AML-193 (cell line): ENCODE results near the gene GOSR1.
"Not testable (repeated sequence)": the region's sequence is repeated elsewhere in the genome, so short reads cannot be mapped to it uniquely, and the experiment has no call there.

Source experiments
- DNase-seq, 2 experiments: peaks; one replicate each; lab custom pipeline; 2025; lab: John Stamatoyannopoulos, UW

GOSR1 gene

DNA sequence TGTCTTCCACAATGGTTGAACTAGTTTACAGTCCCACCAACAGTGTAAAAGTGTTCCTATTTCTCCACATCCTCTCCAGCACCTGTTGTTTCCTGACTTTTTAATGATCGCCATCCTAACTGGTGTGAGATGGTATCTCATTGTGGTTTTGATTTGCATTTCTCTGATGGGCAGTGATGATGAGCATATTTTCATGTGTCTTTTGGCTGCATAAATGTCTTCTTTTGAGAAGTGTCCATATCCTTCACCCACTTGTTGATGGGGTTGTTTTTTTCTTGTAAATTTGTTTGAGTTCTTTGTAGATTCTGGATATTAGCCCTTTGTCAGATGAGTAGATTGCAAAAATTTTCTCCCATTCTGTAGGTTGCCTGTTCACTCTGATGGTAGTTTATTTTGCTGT, 84.6 kb downstream of the GOSR1 start:
- DNase-seq, result not testable (repeated sequence)

DNA sequence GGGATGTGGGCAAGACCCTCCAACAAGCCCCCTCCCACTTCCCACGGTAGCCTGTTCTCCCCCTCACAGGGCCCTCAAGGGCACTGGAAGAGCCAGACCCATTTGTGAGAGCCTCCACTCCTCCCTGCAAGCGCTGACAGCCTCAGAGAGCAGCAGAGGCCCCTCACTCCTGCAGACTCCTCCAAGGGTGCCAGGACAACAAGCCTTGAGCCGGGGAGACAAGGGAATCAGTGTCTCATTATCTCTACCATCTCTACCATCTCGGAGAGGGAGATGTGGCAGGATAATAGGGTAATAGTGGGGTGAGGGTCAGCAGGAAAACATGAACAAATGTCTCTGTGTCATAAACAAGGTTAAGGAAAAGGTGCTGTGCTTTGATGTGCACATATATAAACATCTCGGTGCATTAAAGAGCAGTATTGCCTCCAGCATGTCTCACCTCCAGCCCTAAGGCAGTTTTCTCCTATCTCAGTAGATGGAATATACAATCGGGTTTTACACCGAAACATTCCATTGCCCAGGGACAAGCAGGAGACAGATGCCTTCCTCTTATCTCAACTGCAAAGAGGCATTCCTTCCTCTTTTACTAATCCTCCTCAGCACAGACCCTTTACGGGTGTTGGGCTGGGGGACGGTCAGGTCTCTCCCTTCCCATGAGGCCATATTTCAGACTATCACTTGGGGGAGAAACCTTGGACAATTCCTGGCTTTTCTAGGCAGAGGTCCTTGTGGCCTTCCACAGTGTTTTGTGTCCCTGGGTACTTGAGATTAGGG, 86.1 kb downstream of the GOSR1 start:
- not testable (repeated sequence) for DNase-seq

DNA sequence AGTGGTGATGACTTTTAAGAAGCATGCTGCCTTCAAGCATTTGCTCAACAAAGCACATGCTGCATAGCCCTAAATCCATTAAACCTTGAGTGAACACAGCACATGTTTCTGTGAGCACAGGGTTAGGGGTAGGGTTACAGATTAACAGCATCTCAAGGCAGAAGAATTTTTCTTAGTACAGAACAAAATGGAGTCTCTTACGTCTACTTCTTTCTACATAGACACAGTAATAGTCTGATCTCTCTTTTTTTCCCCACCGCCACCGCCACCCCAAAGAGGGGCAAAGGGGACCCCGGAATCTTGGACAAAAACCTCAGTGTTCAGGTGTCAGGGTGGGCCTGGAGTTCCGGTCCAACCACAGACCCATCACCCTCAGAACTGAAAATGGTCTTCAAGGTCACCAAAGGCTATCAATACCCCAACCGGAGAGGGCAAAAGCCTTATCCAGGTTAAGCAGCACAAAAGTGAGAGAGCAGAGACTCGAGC, 86.7 kb downstream of the GOSR1 start:
- not testable (repeated sequence) for DNase-seq

DNA sequence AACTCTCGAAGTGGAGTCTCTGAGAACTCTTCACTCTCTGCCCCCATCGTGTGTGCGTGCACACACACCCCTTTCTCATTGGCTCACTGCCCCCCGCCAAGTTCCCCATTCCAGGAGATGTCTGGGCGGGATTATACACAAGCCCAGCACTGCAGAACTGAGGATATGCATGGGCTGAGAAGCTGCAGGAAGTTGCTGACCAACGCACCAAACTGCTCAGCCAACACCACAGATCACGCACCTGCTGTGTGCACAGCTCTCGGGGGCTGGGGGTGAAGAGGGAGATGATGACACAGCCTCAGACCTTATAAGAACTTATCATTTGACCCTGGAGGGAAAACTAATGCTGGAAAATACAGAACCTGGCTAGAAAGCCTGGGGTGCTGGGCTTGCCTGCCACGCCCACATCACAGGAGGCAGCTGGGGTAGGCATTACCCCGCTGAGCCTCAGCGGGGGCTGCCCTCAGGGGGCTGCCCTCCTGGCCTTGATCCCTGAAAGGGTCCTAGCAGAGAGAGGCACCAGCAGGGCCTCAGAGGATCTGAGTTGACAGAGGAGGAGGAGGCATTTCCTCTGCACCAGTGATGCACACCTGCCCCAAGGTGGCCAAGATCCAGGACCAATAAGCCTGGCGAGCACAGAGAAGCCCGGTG, 87.3 kb downstream of the GOSR1 start:
- DNase-seq, result peak; percentile 59 to 69

DNA sequence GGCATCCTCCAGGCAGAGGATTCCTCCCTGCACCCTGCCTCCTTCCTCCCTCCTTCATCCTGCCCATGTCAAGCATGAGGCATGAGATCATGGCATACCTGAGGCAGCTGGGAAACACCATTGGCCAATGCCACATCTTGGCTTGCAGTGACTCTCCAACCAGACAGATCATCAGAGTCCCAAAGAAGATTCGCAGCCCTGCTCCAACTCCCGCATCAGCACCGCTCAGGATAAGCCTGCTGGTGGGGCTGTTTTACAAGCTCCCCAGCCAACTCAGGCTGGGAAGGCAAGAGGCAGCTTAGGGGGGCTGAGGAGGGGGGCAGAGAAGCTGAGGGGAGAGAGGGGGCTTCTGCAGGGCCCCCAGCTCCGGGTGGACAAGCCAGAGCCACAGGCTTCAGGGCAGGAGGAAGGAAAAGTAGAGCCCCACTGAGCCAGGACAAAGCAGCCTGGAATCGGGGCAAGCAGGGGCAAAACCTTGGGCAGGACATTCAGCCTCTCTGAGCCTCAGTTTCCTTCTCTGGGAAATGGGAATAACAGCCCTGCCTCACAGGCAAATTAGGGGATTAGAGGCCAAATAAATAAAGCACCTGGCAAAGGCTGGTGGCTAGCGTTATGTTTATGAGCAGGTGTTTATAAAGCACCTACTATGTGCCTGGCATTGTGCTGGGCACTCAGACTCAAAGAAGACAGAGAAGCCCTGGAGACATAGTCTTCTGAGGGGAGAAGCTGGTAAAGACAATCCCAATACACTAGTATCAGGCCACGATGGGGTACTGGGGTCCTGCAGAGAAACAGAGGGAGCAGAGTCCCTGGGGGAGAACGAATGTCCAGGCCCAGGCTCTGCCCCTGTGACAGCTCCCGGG, 88.1 kb downstream of the GOSR1 start:
- no peak for DNase-seq

DNA sequence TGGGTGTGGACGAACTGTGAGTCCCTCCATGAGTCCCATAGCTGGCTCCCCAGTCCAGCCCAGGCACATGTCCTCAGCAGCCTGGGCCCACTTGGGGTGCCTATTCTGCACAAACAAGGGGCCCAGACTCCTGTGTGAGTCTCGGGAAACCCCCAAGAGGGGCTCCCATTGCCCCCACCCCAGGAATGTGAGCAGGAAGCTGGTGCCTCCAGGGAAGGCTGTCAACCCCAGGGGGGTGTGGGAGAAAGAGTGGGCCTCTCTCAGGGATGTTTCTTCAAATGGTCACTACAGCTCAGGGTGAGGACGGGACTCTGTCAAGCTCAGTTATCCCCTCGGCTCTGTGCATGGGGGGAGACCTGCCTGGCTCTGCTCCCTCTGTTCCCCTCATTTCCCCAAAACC, 88.9 kb downstream of the GOSR1 start:
- DNase-seq, result not testable (repeated sequence)

DNA sequence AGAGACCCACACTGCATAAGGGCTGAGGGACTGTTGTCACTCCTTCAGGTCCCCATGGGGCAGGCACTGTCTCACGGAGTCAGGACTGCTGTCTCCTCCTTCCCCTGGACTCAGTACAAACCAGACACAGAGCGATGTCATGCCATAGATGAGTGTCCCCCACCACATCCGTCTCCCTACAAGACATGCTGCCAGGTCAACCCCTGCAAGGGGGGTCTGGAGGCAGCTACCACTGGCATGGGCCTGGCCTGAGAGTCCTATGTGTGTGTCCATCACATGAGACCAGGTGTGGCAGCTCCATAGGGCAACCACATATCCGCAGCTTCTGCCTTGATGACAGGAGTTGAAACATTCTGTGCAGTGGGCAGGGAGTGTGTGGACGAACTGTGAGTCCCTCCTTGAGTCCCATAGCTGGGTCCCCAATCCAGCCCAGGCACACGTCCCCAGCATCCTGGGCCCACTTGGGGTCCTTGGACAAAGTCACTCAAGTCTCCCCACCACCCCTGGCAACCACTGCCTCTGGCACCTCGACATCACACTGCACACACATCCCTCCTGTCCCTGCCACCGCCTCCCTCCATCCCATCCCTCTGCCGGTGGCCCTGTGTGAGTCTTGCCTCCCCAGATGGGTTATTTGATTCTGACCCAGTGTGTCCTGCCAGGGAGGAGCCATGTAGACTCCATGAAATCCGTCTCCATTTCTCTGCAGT, 89.5 kb downstream of the GOSR1 start:
- DNase-seq, result not testable (repeated sequence)

DNA sequence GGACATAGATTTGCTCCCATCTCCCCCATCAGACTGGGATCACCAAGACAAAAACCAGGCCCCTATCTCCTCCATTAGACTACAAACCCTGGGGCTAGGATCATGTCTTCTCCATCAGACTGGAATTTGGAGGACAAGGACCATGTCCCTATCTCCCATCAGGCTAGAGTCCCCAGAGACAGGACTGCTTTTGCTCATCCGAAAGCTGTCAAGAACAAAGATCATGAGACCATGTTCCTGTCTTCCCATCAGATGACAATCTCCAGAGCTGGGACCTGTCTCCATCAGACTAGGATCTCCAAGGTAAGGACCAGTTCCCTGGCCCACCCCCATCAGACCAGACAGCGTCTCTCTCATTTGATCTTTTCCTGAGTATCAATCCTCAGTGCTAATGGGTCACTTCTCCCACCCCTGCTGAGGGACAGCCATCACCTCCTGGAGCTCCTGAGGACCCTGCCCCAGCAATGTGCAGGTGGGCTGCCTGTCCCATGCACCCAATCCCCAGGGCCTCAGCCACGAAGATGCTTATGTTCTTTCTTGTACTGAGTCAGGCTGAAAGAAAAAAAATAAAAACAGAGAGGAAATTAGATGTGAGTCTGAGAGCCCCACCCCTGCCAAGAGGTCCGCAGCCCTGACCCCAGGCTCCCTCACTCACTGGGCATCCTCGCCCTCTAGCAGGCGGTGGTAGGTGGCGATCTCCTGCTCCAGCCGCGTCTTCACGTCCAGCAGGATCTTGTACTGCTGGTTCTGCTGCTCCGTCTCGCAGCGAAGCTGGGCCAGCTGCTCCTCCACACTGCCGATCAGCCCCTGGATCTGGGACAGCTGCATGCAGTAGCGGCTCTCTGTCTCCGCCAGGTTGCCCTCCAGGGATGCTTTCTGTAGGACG, 90.3 kb downstream of the GOSR1 start:
- DNase-seq, result no peak

DNA sequence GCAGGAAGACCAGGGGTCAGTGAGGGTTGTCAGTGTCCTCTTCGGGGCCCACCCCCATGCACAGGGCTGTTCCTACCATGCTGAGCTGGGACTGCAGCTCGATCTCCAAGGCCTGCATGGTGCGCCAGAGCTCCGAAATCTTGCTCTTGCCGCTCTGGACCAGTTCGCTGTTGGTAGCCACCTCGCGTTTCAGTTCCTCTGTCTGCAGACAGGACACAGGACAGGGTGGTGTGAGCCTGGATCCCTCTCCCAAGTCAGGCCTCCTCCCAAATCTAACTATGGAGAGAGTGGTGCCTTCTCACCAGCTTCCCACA, 90.9 kb downstream of the GOSR1 start:
- DNase-seq, result no peak

DNA sequence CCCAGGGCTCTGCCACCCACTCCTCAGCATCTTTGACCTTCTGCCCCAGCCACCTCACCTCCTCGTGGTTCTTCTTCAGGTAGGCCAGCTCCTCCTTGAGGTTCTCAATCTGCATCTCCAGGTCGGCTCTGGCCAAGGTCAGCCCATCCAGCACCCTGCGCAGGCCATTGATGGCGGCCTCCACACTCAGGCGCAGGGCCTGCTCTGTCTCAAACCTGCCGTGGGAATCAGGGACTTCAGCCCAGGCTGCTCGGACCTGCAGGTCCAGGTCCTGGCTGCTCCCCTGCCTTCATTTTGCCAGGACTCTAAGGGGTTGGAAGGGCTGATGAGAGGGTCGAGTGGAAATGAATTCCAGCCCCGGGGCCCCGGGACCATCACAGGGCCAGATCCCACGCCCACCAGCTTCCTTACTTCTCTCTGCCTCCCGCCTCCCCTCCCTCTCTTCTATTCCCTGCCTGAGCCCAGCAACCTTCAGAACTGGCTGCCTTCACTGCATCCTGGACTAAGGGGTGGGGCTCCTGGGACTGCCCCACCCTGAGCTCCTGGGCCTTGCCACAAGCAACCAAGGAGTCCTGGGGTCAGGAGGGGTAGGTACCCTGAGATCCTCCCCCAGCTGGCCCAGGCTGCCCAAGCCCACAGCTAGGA, 92.4 kb downstream of the GOSR1 start:
- not testable (repeated sequence) for DNase-seq

DNA sequence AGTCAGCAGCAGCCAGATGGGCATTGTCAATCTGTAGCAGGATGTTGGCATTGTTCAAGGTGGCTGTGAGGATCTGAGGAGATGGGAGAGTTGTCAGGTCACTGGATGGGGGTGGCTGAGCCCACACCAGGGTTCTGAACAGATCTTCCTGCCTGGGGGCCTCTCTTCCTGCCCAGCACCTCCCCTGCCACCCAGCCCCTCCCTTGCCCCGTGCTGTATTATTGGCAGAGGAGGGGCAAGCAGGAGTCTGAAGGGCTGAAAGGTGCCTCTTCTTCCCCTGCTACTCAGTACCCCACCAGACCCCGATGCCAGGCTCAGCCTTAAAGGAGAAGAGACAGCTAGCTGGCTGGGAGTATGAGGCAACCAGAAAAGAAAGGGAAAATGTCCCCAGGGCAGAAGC, 93.0 kb downstream of the GOSR1 start:
- no peak for DNase-seq

DNA sequence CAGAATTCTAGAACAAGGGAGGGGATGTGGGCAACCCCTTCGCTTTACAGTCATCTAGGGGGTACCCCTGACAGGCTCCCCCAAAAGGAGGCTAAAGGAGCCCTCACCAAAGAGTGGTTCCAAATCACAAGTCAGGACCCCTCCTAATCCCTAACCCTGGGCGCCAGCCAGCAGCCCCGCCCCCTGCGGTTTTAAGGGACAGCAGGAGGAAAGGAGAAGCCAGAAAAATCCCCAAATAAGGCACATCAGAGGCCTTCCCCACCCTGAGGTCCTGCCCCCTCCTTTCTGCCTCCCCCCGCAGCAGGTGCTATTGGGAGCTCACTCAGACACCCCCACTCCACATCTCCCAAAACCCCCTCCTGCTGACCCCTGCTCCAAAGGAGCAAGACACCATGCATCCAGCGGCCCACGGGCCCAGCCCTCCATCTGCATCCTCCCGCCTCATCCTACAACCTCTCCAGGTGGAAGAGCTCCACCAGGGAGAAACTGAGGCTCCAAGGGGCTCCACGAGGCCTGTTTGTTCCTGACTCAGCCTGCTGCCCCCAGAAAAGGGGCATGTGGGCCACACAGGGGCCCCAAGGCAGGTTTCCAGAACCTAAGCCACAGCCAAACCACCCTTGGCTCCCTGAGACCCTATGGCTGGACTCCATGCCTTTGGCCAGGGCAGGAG, 93.5 kb downstream of the GOSR1 start:
- DNase-seq, result no peak

DNA sequence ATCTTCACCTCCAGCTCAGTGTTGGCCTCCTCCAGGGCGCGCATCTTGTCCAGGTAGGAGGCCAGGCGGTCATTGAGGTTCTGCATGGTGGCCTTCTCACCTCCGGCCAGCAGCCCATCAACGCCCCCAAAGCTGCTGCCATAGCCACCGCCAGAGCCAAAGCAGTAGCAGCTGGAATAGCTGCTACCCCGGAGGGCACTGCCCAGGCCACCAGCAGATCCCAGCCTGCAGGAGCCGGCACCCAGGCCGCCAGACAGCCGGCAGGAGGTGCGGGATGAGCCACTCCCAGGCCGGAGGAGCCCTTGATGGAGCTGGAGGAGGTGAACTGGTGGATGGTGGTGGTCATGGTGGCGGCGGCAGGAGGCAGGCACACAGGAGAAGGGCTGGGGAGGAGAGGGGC, 94.2 kb downstream of the GOSR1 start:
- DNase-seq, result not testable (repeated sequence)

DNA sequence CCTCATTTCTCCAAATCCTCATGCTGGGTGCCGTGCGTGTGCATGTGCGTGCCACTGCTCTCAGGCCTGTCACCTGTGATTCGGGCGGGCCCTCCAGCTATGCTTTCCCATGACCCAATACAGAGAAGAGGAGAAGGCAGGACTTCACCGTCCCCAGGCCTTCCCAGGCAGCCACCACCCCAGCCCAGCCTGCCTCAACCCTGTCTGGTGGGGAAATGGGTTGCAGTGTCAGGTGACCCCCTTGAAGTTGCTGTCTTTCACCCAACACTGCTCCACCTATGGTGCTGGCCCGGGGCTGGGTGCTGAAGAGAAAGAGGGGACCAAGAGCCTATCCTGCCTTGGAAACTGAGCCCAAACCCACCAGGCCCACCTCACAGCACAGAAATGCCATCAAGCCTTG, 94.7 kb downstream of the GOSR1 start:
- DNase-seq, result no peak

DNA sequence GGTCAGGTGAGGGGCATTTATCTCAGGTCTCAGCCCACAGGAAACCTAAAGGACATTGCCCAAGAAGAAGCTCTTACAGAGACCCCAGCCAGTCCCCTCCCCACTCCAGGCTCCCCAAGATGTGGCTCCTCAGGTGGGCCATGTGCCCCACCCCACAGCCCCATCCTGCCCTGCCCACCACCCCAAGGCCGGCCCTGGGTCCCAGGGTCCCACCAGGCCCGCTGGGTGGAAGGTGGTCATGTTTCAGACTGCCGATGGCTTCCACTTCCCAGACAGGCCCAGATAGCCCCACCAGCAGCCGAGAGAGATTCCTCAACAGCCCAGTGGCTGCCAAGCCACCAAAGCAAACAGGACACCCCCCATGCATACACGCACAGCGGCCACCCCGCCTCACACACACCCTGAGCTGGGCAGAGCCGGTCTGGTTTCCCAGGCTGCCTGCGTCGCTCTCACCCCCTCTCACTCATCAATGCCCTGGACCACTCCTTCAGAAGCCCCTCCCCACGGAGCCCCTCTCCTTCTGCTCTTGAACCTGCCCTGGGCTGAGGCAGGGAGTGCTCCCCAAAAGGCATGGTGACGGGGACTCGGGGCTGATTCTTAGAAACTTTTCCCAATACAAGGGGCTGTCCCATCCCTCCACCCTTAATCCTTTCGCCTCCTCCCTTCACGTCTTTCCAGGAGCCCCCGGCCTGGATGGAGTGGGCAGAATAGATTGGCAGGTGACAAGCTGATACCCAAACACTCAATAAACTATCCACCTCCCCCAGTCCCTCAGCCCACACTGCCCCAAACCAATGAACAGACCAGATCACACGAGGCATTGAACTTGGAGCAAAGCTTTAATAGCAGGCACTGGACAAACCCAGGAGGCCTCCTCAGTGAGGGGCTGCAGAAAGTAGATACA, 95.7 kb downstream of the GOSR1 start:
- not testable (repeated sequence) for DNase-seq

DNA sequence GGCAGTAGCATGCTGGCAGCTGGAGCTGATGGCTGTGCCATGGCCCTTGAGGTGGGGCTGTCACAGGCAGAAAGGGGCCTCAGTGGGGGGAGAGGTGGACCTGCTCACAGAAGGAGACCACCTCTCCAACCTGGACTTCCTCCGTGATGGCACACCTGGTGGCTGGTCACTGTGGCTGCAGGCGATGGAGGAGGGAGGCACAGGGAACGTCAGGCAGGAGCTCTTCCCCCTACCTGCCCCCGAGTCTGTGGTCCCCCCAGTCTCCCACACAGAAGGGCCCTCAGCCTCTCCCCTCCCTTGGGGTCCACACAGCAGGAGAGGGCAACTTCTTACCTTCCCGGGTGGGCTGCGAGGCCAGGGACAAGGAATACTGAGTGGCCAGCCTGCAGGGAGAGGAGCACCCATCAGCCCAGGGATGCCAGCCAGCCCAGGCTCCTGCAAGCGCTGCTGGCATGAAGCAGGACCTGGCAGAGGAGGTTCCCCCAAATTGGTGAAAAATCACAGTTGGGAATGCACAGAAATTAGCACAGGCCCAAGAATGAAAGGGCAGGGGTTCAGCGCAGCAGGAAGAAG, 96.5 kb downstream of the GOSR1 start:
- DNase-seq, result no peak

DNA sequence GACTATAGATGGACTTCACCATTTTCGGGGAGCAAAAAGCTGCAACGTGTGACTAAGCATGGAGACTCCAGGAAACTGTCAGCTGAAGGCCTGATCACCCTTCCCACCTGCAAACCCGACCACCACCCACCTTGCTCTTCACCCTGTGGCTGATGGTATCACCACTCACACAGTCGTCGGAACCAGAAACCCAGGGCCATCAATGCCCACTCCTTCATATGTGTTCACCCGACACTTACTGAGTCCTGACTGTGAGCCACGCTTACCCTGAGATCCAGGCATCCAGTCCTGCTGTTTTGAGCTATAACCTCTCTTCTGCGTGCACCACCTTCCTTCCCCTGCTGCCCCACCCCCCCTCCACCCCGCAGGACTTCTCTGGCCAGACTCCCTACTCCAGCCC, 97.1 kb downstream of the GOSR1 start:
- DNase-seq, result not testable (repeated sequence)

DNA sequence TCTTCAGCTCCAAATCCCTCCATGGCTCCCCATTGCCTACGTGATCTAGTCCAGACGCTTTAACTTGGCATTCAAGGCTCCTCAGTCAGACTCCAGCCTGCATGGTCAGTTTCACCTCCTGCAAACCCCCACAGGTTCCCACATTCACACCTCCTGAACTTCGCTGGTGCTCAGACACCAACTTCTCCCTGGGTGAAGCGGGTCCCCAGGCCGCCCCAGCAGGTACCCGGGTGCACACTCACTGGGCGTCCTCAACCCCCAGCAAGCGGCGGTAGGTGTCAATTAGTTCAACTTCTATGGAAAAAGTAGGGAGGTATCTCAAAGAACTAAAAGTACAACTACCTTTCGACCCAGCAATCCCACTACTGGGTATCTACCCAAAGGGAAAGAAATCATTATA, 97.6 kb downstream of the GOSR1 start:
- DNase-seq, result not testable (repeated sequence)
